GM12875 (cell line): ENCODE results near the gene SIPA1.

Experiments used
- H3K4me3 ChIP-seq: one replicate; pipeline ENCODE4 v1.5.1; 2011; ENCODE audit warnings: low read depth, low read length, control low read depth
- CTCF ChIP-seq: IDR thresholded peaks from 2 replicates; pipeline ENCODE4 v1.5.1; 2011; ENCODE audit warnings: low read depth, mild to moderate bottlenecking, control low read depth, inconsistent platforms, low read length, moderate library complexity, borderline replicate concordance; ENCODE audit not compliant: insufficient read depth

Gene SIPA1

GRCh38 chr11:65616575-65617001, 21.3 kb upstream of the SIPA1 start:
- TF ChIP-seq CTCF = no peak
- peak overlapping the region; percentile 90 for H3K4me3 ChIP-seq

- H3K4me3 ChIP-seq = no peak overlapping the region
- no peak for TF ChIP-seq CTCF
Measured at GRCh38 chr11:65617136-65617850, 20.6 kb upstream of the SIPA1 start.

GRCh38 chr11:65617990-65618751, 19.7 kb upstream of the SIPA1 start:
- no peak for TF ChIP-seq CTCF
- H3K4me3 ChIP-seq = no peak overlapping the region

- TF ChIP-seq CTCF = no peak
- no peak overlapping the region for H3K4me3 ChIP-seq
Measured at GRCh38 chr11:65618763-65619162, 19.1 kb upstream of the SIPA1 start.

GRCh38 chr11:65619281-65619928, 18.5 kb upstream of the SIPA1 start:
- no peak overlapping the region for H3K4me3 ChIP-seq
- no peak for TF ChIP-seq CTCF

GRCh38 chr11:65620666-65621065, 17.2 kb upstream of the SIPA1 start:
- no peak for TF ChIP-seq CTCF
- no peak overlapping the region for H3K4me3 ChIP-seq
